ENCODE measurements around the gene PLTP.
"Not testable (repeated sequence)": the region's sequence is repeated elsewhere in the genome, so short reads cannot be mapped to it uniquely, and the experiment has no call there.

PLTP gene

GRCh38 chr20:45957021-45957941, 45.3 kb upstream of the PLTP start:
- Histone ChIP-seq H3K27ac (ENCODE audit: poor library complexity, severe bottlenecking) (no peak overlapping the region), H3K36me3 (ENCODE audit: low read depth) (peaks cover 75% of the 10 kb centered on the region), H3K27me3 (ENCODE audit: insufficient read depth, poor library complexity, severe bottlenecking) (no peaks in the 10 kb centered on the region), H3K4me3 (ENCODE audit: severe bottlenecking) (no peak overlapping the region), H3K9me3 (ENCODE audit: severe bottlenecking) (no peaks in the 10 kb centered on the region), H3K4me1 (ENCODE audit: insufficient read depth, poor library complexity, severe bottlenecking) (no peaks in the 10 kb centered on the region)
- TF ChIP-seq CTCF (IDR thresholded peaks at IDR 0.05; ENCODE audit: poor library complexity, severe bottlenecking): no peak
- no peak for ATAC-seq (ENCODE audit: low read depth)
- peak; percentile 75 for DNase-seq (ENCODE audit: low spot score)

DNA sequence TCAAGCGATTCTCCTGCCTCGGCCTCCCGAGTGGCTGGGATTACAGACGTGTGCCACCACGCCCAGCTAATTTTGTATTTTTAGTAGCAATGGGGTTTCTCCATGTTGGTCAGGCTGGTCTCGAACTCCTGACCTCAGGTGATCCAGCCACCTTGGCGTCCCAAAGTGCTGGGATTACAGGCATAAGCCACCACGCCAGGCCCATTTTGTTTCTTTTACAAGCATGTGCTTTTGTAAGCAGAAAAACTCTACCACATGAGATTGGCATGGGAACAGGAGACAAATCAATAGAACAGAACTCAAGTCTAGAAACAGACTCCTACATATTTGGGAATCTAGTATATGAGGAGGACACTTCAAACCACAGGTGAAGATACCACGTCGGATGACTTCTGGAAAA, 44.4 kb upstream of the PLTP start:
- H3K4me1 ChIP-seq (ENCODE audit: insufficient read depth, poor library complexity, severe bottlenecking); ATAC-seq (ENCODE audit: low read depth); H3K27me3 ChIP-seq (ENCODE audit: insufficient read depth, poor library complexity, severe bottlenecking); H3K27ac ChIP-seq (ENCODE audit: poor library complexity, severe bottlenecking); H3K9me3 ChIP-seq (ENCODE audit: severe bottlenecking); H3K4me3 ChIP-seq (ENCODE audit: severe bottlenecking): not testable (repeated sequence)
- peaks cover 75% of the 10 kb centered on the region for H3K36me3 ChIP-seq (ENCODE audit: low read depth)
- peak; percentile 34 for DNase-seq (ENCODE audit: low spot score)

- DNase-seq (ENCODE audit: low spot score) (peak; percentile 79), ATAC-seq (ENCODE audit: low read depth) (no peak)
- Histone ChIP-seq H3K4me1 (ENCODE audit: insufficient read depth, poor library complexity, severe bottlenecking) (no peaks in the 10 kb centered on the region), H3K4me3 (ENCODE audit: severe bottlenecking) (no peak overlapping the region), H3K36me3 (ENCODE audit: low read depth) (peaks cover 75% of the 10 kb centered on the region), H3K27ac (ENCODE audit: poor library complexity, severe bottlenecking) (no peak overlapping the region), H3K27me3 (ENCODE audit: insufficient read depth, poor library complexity, severe bottlenecking) (no peaks in the 10 kb centered on the region), H3K9me3 (ENCODE audit: severe bottlenecking) (no peaks in the 10 kb centered on the region)
- TF ChIP-seq CTCF (IDR thresholded peaks at IDR 0.05; ENCODE audit: poor library complexity, severe bottlenecking): no peak
Observed at GRCh38 chr20:45953672-45954071, 41.7 kb upstream of the PLTP start.

GRCh38 chr20:45952861-45953260, 40.9 kb upstream of the PLTP start:
- H3K27me3 ChIP-seq (ENCODE audit: insufficient read depth, poor library complexity, severe bottlenecking): no peaks in the 10 kb centered on the region
- no peak overlapping the region for H3K27ac ChIP-seq (ENCODE audit: poor library complexity, severe bottlenecking)
- H3K4me1 ChIP-seq (ENCODE audit: insufficient read depth, poor library complexity, severe bottlenecking): no peaks in the 10 kb centered on the region
- ATAC-seq (ENCODE audit: low read depth) (no peak), DNase-seq (ENCODE audit: low spot score) (no peak)
- H3K36me3 ChIP-seq (ENCODE audit: low read depth): peaks cover 76% of the 10 kb centered on the region
- H3K9me3 ChIP-seq (ENCODE audit: severe bottlenecking): no peaks in the 10 kb centered on the region
- no peak overlapping the region for H3K4me3 ChIP-seq (ENCODE audit: severe bottlenecking)
- no peak for TF ChIP-seq CTCF (IDR thresholded peaks at IDR 0.05; ENCODE audit: poor library complexity, severe bottlenecking)

DNA sequence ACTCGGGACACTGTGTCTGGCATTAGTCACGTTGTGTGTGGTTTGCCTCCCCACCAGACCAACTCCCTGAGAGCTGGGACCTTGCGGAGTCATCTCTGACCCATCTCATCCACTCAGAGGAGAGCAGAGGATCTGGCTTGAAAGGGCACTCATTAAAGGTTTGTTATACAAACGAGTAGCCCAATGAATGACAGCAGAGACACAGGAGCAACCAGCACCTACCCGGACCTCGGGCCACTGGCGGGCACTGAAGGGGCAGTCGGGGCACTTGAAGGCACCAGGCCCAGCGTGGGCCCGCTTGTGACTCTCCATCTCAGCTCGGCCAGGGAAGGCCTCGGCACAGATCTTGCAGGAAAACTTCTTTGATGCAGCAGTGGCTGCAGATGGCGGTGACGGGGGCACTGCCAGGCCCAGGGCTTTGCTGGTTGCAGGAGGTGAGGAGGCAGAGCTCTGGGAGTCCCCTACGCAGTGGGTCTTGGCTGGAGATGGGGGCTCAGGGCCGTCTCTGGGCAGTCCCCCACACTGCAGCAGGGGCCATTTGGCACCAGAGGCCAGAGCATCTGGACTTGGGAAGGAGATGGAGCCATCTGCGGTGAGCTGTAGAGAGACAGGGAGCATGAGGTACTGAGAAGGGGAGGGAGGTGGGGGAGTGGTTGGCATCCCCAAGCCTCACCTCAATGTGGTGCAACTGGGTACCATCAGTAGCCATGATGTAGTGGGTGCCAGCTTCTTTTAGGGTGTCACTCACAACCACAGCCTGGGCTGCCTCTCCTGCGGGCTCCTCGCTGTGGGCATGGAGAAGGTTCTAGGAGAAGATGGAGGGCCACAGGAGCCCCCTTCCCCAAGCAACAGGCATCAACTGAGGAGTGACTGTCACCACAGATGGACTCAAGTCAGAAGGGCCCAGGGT, 40.2 kb upstream of the PLTP start:
- no peak for DNase-seq (ENCODE audit: low spot score)
- no peak for ATAC-seq (ENCODE audit: low read depth)
- Histone ChIP-seq H3K36me3 (ENCODE audit: low read depth) (peaks cover 83% of the 10 kb centered on the region), H3K27me3 (ENCODE audit: insufficient read depth, poor library complexity, severe bottlenecking) (no peaks in the 10 kb centered on the region), H3K27ac (ENCODE audit: poor library complexity, severe bottlenecking) (no peak overlapping the region), H3K4me3 (ENCODE audit: severe bottlenecking) (no peak overlapping the region), H3K9me3 (ENCODE audit: severe bottlenecking) (no peaks in the 10 kb centered on the region), H3K4me1 (ENCODE audit: insufficient read depth, poor library complexity, severe bottlenecking) (no peaks in the 10 kb centered on the region)
- no peak for TF ChIP-seq CTCF (IDR thresholded peaks at IDR 0.05; ENCODE audit: poor library complexity, severe bottlenecking)
